GM23338 (cell line): Measurements from ENCODE around the gene MUS81. TPM values are rescaled to one million over a fixed set of nuclear protein-coding genes. Genes with fewer than 3 reads are reported as not detected.

ENCODE experiments used
- ATAC-seq: fragments of 200-7000 bp; cut with Tn5 transposase; 3 replicates; pipeline ENCODE4 v1.9.1; 2020
- DNase-seq: peaks from one replicate; pipeline ENCODE4 v3.0.0-alpha.2; 2015; ENCODE audit warnings: low spot score
- H2AFZ ChIP-seq: fragments of 200-600 bp; sonication (generic); 2 replicates; pipeline ENCODE4 v1.8.0; 2016; ENCODE audit warnings: antibody characterized with exemption, mild to moderate bottlenecking, moderate library complexity
- H3F3A ChIP-seq: fragments of 200-600 bp; sonication (generic); replicated peaks from 2 replicates; pipeline ENCODE4 v1.8.0; 2017; ENCODE audit warnings: antibody characterized with exemption, mixed run types, low read depth
- H3K27ac ChIP-seq: fragments of 200-600 bp; sonication (generic); 2 replicates; pipeline ENCODE4 v1.6.1; 2016; ENCODE audit warnings: low read depth
- H3K27me3 ChIP-seq: fragments of 200-600 bp; sonication (generic); 2 replicates; pipeline ENCODE4 v1.8.0; 2016; ENCODE audit warnings: mild to moderate bottlenecking, mixed run types, moderate library complexity; ENCODE audit not compliant: insufficient read depth
- H3K36me3 ChIP-seq: fragments of 200-600 bp; sonication (generic); 2 replicates; pipeline ENCODE4 v1.8.0; 2016; ENCODE audit warnings: mild to moderate bottlenecking; ENCODE audit not compliant: insufficient read depth
- H3K4me1 ChIP-seq: fragments of 200-600 bp; sonication (generic); 2 replicates; pipeline ENCODE4 v1.8.0; 2016; ENCODE audit warnings: mild to moderate bottlenecking, moderate library complexity; ENCODE audit not compliant: insufficient read depth
- H3K4me2 ChIP-seq: fragments of 200-600 bp; sonication (generic); 2 replicates; pipeline ENCODE4 v1.7.1; 2017; ENCODE audit warnings: mixed run types
- H3K4me3 ChIP-seq: fragments of 200-600 bp; sonication (generic); 2 replicates; pipeline ENCODE4 v1.6.1; 2016; ENCODE audit warnings: mixed run types
- H3K79me2 ChIP-seq: fragments of 200-600 bp; sonication (generic); replicated peaks from 2 replicates; pipeline ENCODE4 v1.8.0; 2017; ENCODE audit warnings: mild to moderate bottlenecking; ENCODE audit not compliant: insufficient read depth
- H3K9me2 ChIP-seq: fragments of 200-600 bp; sonication (generic); 2 replicates; pipeline ENCODE4 v1.8.0; 2017; ENCODE audit not compliant: insufficient read depth
- H4K20me1 ChIP-seq: fragments of 200-600 bp; sonication (generic); replicated peaks from 2 replicates; pipeline ENCODE4 v1.8.0; 2017; ENCODE audit warnings: mild to moderate bottlenecking; ENCODE audit not compliant: insufficient read depth
- H3K27ac Mint-ChIP-seq: 2 replicates; pipeline ENCODE4 v1.8.0; 2020; ENCODE audit warnings: inconsistent platforms, mild to moderate bottlenecking, moderate library complexity, mixed read lengths
- H3K27me3 Mint-ChIP-seq: 3 replicates; pipeline ENCODE4 v1.8.0; 2022; ENCODE audit warnings: low read depth, mild to moderate bottlenecking, moderate library complexity, mixed read lengths, inconsistent platforms; ENCODE audit not compliant: insufficient read depth, poor library complexity
- H3K36me3 Mint-ChIP-seq: 3 replicates; pipeline ENCODE4 v1.8.0; 2021; ENCODE audit warnings: low read depth, mild to moderate bottlenecking, inconsistent platforms, moderate library complexity, mixed read lengths
- H3K4me1 Mint-ChIP-seq: 3 replicates; pipeline ENCODE4 v1.8.0; 2020; ENCODE audit warnings: mild to moderate bottlenecking, inconsistent platforms, mixed read lengths
- H3K4me3 Mint-ChIP-seq: 3 replicates; pipeline ENCODE4 v1.8.0; 2021; ENCODE audit warnings: moderate library complexity, mild to moderate bottlenecking, inconsistent platforms, mixed read lengths
- H3K9me3 Mint-ChIP-seq: 3 replicates; pipeline ENCODE4 v1.8.0; 2020; ENCODE audit warnings: moderate library complexity, mild to moderate bottlenecking, inconsistent platforms, mixed read lengths
- CREB1 ChIP-seq: fragments of 250-450 bp; sonication (Bioruptor Pico); IDR thresholded peaks from 2 replicates; pipeline ENCODE4 v1.5.0; 2020; ENCODE audit warnings: low read depth, mild to moderate bottlenecking, moderate library complexity
- ETS1 ChIP-seq: IDR thresholded peaks from 2 replicates; pipeline ENCODE4 v1.6.1; 2016; ENCODE audit warnings: antibody characterized with exemption
- EZH2 ChIP-seq: fragments of 200-600 bp; sonication (generic); IDR thresholded peaks from one replicate; pipeline ENCODE4 v1.8.0; 2017; ENCODE audit warnings: antibody characterized with exemption, mild to moderate bottlenecking, low read depth; ENCODE audit not compliant: unreplicated experiment
- EZH2phosphoT487 ChIP-seq: fragments of 200-600 bp; sonication (generic); IDR thresholded peaks from one replicate; pipeline ENCODE4 v1.8.1; 2018; ENCODE audit warnings: antibody characterized with exemption; ENCODE audit not compliant: unreplicated experiment
- JUNB ChIP-seq: IDR thresholded peaks from one replicate; pipeline ENCODE4 v1.6.1; 2016; ENCODE audit warnings: antibody characterized with exemption; ENCODE audit not compliant: unreplicated experiment
- NANOG ChIP-seq: IDR thresholded peaks from 2 replicates; pipeline ENCODE4 v1.6.1; 2016; ENCODE audit warnings: antibody characterized with exemption, borderline replicate concordance
- POLR2AphosphoS5 ChIP-seq: IDR thresholded peaks from 2 replicates; pipeline ENCODE4 v1.6.1; 2016; ENCODE audit warnings: antibody characterized with exemption, low read depth
- REST ChIP-seq: IDR thresholded peaks from one replicate; pipeline ENCODE4 v1.6.1; 2018; ENCODE audit warnings: antibody characterized with exemption; ENCODE audit not compliant: unreplicated experiment
- STAT1 ChIP-seq: IDR thresholded peaks from one replicate; pipeline ENCODE4 v1.6.1; 2016; ENCODE audit warnings: antibody characterized with exemption; ENCODE audit not compliant: unreplicated experiment
- ZNF114 ChIP-seq: fragments of 250-450 bp; sonication (Bioruptor Pico); IDR thresholded peaks from 2 replicates; pipeline ENCODE4 v1.5.0; 2020; ENCODE audit warnings: mild to moderate bottlenecking, moderate library complexity
- ZNF331 ChIP-seq: fragments of 250-450 bp; sonication (Bioruptor Pico); IDR thresholded peaks from 2 replicates; pipeline ENCODE4 v1.5.0; 2020; ENCODE audit warnings: low read depth, mild to moderate bottlenecking, moderate library complexity
- ZNF462 ChIP-seq: fragments of 250-450 bp; sonication (Bioruptor Pico); IDR thresholded peaks from 2 replicates; pipeline ENCODE4 v1.5.0; 2020; ENCODE audit warnings: mild to moderate bottlenecking, moderate library complexity
- polyA plus RNA-seq: library from polyadenylated mRNA; unstranded; fragments of >200 nt; fragmentation: Nextera tagmentation; extraction: Ambion mirVana; gene quantifications from 2 replicates; pipeline ENCODE4 v1.2.1, GENCODE V29; 2016
- total RNA-seq: library from RNA; depleted of rRNA; stranded (reverse); fragments of >200 nt; shearing (Covaris generic); gene quantifications from 2 replicates; pipeline ENCODE4 v1.2.3, GENCODE V29; 2014
- TF ChIP-seq, protein P1 (sequence below), 2 experiments: fragments of 200-600 bp in 1 of 2; sonication (generic) in 1 of 2; conservative IDR thresholded peaks; 2 replicates each; pipeline versions ENCODE4 v1.5.1 to v1.6.1; 2016 to 2017; ENCODE audit warnings: antibody characterized with exemption in 2 of 2, low read depth in 2 of 2, mild to moderate bottlenecking in 2 of 2, moderate library complexity in 1 of 2

Gene MUS81
- total and polyA plus RNA-seq, 2 experiments from 2014 or later = 38.5 to 48.6 TPM

- Histone ChIP-seq H3K36me3 (no peaks in the 10 kb centered on the region), H3F3A (no peaks in the 10 kb centered on the region; the same call in 1 of the 2 replicates), H2AFZ (no peak overlapping the region), H4K20me1 (no peaks in the 10 kb centered on the region; the same call in 1 of the 2 replicates), H3K27ac (no peak overlapping the region), H3K4me1 (no peaks in the 10 kb centered on the region; the same call in 1 of the 2 replicates), H3K27me3 (no peaks in the 10 kb centered on the region), H3K79me2 (no peaks in the 10 kb centered on the region), H3K4me3 (no peak overlapping the region), H3K4me2 (no peak overlapping the region), H3K9me2 (no peaks in the 10 kb centered on the region)
- H3K27me3 Mint-ChIP-seq = peaks cover 7% of the 10 kb centered on the region
- H3K4me1 Mint-ChIP-seq = no peaks in the 10 kb centered on the region
- H3K36me3 Mint-ChIP-seq = no peaks in the 10 kb centered on the region
- no peak overlapping the region for H3K4me3 Mint-ChIP-seq
- ATAC-seq (no peak), DNase-seq (no peak)
- no peaks in the 10 kb centered on the region for H3K9me3 Mint-ChIP-seq
- no peak overlapping the region for H3K27ac Mint-ChIP-seq
- no peak for TF ChIP-seq POLR2AphosphoS5
- no peak for TF ChIP-seq JUNB
- no peak for TF ChIP-seq ZNF462 (CRISPR knock-in tag)
- no peak for TF ChIP-seq CREB1 (CRISPR knock-in tag)
- no peak for TF ChIP-seq EZH2
- no peak for TF ChIP-seq REST
- TF ChIP-seq ZNF331 (CRISPR knock-in tag) = no peak
- no peak for TF ChIP-seq ETS1
- TF ChIP-seq ZNF114 (CRISPR knock-in tag) = no peak
- TF ChIP-seq, protein P1, sequence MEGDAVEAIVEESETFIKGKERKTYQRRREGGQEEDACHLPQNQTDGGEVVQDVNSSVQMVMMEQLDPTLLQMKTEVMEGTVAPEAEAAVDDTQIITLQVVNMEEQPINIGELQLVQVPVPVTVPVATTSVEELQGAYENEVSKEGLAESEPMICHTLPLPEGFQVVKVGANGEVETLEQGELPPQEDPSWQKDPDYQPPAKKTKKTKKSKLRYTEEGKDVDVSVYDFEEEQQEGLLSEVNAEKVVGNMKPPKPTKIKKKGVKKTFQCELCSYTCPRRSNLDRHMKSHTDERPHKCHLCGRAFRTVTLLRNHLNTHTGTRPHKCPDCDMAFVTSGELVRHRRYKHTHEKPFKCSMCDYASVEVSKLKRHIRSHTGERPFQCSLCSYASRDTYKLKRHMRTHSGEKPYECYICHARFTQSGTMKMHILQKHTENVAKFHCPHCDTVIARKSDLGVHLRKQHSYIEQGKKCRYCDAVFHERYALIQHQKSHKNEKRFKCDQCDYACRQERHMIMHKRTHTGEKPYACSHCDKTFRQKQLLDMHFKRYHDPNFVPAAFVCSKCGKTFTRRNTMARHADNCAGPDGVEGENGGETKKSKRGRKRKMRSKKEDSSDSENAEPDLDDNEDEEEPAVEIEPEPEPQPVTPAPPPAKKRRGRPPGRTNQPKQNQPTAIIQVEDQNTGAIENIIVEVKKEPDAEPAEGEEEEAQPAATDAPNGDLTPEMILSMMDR (conservative IDR thresholded peaks at IDR 0.05; ENCODE audit: low read depth in 2 of 2) = no peak
- TF ChIP-seq NANOG = no peak
- no peak for TF ChIP-seq EZH2phosphoT487
- no peak for TF ChIP-seq STAT1
Observed at GRCh38 chr11:65844231-65844872, 15.9 kb upstream of the MUS81 start.
